Activated CD8-positive, alpha-beta memory T cell treated with anti-CD3 and anti-CD28 coated beads for 36 hours (primary cell): ENCODE data around the gene UPK3A. TPM values are rescaled to one million over a fixed set of nuclear protein-coding genes. Genes with fewer than 3 reads are reported as not detected.
"Not testable (repeated sequence)": the region's sequence is repeated elsewhere in the genome, so short reads cannot be mapped to it uniquely, and the experiment has no call there.

ENCODE experiments used
- CTCF ChIA-PET: fragments of 350-600 bp; sonication (Branson Sonifier 250); formaldehyde crosslinking; loops from one replicate; lab custom pipeline; 2021; ENCODE audit warnings: antibody characterized with exemption; lab: Charles Lee
- POLR2A ChIA-PET: fragments of 350-600 bp; sonication (Branson Sonifier 250); formaldehyde crosslinking; loops from one replicate; lab custom pipeline; 2021; ENCODE audit warnings: antibody characterized with exemption; lab: Charles Lee
- total RNA-seq, 2 experiments: library from RNA; stranded (reverse); gene quantifications; one replicate each; pipeline ENCODE4 v1.2.3, GENCODE V29; 2021

UPK3A gene
- total RNA-seq, 2 experiments from 2014 or later: not detected

GRCh38 chr22:45318558-45319323 is 34.0 kb downstream of the UPK3A start:
- CTCF ChIA-PET: interaction anchor here (0.7 kb wide), 1 partner anchor 657 kb away, joined by 3 read pairs; no protein-coding TSS in a partner anchor
- POLR2A ChIA-PET: no interaction called here

DNA sequence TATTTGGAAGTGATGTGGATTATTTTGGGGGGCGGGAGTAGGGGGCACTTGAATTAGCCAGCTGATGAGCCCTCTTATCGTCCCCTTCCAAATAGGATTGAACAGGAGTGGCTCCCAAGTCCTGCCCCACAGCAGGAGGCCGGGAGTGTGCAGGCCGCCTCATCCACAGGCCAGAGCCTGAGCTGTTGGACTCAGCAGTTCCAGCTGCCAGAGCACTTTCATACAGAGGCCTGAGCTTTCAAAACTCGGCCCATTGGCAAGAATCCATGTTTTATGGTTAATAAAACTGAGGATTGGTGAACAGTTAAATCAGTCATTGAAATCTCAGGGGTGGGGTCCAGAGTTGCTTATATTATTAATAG is 34.6 kb downstream of the UPK3A start:
- POLR2A ChIA-PET: no interaction called here
- CTCF ChIA-PET: interaction anchor here (0.7 kb wide), 1 partner anchor 657 kb away, joined by 3 read pairs; no protein-coding TSS in a partner anchor

DNA sequence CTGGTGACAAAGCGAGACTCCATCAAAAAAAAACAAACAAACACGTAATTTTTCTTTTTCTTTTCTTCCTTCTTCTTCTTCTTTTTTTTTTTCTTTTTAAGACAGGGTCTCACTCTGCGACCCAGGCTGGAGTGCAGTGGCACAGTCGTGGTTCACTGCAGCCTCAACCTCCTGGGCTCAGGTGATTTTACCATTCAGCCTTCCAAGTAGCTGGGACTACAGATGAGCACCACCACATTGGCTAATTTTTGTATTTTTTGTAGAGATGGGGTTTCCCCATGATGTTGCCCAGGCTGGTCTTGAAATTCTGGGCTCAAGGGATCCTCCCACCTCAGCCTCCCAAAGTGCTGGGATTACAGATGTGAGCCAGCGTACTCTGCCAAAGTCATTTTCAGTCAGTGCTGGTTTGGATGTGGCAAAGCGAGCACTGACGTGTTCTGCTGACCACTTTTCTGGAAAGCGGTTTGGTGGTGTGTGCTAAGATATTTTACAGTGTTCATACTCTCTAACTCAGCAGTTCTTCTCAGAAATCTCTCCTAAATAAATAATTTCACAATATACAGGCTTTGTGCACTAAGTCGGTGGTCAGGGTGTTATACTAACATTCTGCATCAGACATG is 35.7 kb downstream of the UPK3A start:
- ChIA-PET CTCF (no interaction called here), POLR2A (no interaction called here)

- POLR2A ChIA-PET: no interaction called here
These were observed 37.1 kb downstream of the UPK3A start for GRCh38 chr22:45321827-45322226.

GRCh38 chr22:45322873-45323525 is 38.2 kb downstream of the UPK3A start:
- CTCF ChIA-PET: no interaction called here
- POLR2A ChIA-PET: no interaction called here

More at GRCh38 chr22:45321827-45322226, 37.1 kb downstream of the UPK3A start:
- CTCF ChIA-PET: no interaction called here

DNA sequence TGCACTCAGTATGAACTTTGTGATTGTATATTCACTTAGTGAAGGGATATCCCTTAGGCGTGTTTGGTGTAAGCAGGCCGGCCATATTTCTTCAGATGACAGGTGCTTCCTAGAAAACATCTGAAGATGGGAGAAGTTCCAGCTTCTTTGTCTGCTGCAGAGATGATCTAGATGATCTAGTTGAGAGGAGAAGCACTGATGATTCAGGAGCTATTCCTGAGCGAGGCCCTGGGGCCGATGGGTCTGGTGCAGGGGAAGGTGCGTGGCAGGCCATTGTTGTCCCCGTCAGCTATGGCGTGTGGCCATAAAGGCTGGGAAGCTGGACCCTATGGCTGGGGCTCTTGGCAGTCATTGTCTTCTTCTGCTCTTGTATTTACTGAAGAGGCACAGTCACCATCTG is 38.9 kb downstream of the UPK3A start:
- ChIA-PET POLR2A (interaction anchor here (0.9 kb wide), 1 partner anchor 13 kb away, joined by 4 read pairs; the partner anchor contains the start of gene FAM118A), CTCF (no interaction called here)

DNA sequence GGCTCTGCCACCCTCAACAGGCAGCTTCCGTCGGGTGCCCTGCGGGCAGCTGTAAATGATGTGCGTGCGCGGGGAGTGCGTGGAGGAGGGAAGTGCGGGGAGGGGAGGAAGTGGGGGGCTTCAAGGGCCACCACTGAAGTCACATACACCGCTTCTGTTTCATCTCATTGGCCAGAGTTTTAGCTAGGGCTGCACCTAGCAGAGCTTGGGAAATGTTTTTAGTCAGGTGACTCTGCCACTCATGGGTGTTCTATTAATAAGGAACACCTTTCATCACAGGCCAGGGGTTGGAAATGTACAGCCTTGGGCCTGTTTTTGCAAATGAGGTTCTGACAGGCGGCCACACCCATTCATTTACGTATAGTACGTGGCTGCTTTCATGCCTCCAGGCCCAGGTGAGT is 39.6 kb downstream of the UPK3A start:
- ChIA-PET POLR2A (interaction anchor here (0.9 kb wide), 1 partner anchor 14 kb away, joined by 4 read pairs; the partner anchor contains the start of gene FAM118A), CTCF (no interaction called here)

GRCh38 chr22:45328261-45328660 is 43.5 kb downstream of the UPK3A start:
- CTCF ChIA-PET, POLR2A ChIA-PET: not testable (repeated sequence)

GRCh38 chr22:45328822-45329529 is 44.2 kb downstream of the UPK3A start:
- POLR2A ChIA-PET: no interaction called here
- CTCF ChIA-PET: no interaction called here

DNA sequence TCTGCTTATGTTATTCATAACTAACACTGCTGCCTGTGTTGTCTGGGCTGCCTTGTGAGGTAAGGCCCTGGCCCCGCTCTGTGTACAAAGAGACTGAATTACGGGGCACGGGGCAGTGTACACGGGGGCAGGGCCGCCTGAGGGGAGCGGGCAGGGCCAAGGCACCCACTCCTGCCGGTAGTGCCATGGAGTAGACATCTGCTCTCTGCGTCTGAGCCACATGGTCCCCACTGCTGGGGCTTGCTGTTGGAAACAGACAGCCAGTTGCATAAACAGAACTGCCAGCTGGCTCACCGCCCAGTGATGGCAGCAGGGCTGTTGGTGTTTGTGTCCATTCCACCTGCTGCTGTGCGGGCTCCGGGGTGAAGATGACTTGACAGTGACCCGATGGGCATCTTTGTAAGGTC is 44.8 kb downstream of the UPK3A start:
- CTCF ChIA-PET: no interaction called here
- POLR2A ChIA-PET: no interaction called here

DNA sequence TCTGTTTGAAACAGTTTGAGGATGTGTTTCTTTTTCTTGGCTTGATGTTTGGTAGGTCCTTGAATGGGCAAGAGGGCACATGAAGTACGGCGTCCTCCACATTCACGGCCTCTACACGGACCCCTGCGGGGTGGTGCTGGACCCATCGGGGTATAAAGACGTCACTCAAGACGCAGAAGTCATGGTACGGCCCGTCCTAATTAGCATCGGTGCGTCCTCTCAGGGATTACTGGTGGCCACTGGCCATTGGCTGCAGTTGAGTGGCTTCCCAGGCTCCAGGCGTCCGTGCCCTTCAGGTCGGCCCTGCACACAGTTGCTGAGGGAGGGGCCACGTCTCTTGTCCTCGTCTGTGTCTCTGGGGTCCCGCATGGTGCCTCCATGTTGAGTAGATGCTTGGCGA is 45.8 kb downstream of the UPK3A start:
- ChIA-PET POLR2A (no interaction called here), CTCF (no interaction called here)

GRCh38 chr22:45331486-45331885 is 46.7 kb downstream of the UPK3A start:
- ChIA-PET POLR2A (no interaction called here), CTCF (no interaction called here)

DNA sequence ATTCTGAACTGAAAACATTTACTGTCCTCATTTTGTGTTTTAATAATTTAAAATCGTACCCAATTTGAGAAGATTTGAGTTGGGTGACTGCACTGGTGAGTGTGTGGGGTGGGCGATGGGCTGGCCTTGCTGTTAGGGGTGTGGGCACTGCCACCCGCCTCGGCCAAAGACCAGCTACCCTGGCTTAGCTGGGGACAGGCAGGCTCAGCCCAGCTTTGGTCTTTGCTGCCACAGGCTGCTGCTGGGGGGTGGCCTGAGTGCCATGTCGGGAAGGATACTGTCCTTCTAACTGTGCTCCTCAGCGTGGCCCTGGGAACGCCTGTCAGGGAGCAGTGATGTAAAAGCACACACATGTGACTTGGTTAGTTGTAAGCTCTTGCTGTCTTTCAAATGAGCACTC is 47.3 kb downstream of the UPK3A start:
- ChIA-PET CTCF (no interaction called here), POLR2A (no interaction called here)

DNA sequence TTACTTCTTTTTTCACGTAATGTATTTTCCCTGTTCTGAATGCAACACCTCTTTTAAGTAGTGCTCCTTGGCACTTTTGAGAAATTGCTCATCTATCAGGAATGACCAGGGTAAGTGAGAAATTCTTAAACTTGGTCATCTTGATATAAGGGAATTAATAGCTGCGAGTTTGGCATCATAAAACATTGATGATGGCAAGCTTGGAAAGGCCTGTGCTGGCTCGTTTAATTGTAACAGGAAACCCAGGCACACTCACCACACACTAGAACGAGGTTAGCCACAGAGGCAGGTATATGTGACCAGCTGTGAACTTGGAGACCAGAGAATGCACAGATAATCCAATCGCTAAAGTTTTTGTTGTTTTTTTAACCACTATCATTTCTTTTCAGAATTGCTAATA is 49.3 kb downstream of the UPK3A start:
- POLR2A ChIA-PET: no interaction called here
- CTCF ChIA-PET: interaction anchor here (1.6 kb wide), 1 partner anchor 97 kb away, joined by 3 read pairs; no protein-coding TSS in a partner anchor

DNA sequence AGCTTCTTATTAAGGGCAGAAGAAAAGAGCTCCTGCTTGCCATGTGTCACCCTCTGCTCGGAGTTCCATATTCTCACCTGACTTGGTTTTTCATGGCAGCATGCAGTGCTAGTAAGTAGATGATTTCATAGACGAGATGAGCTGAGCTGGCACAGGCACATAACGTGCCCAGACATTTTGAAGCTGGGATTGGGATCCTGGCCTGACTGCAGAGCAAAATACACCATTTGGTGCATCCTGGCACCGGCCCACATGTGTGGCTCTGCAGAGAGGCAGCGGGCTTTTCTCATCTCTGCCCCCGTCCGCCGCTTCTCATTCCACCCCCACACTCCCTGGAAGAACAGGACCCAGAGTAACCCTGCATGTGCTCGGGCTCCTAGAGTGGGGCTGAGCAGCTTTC is 49.8 kb downstream of the UPK3A start:
- CTCF ChIA-PET: interaction anchor here (1.6 kb wide), 1 partner anchor 97 kb away, joined by 3 read pairs; no protein-coding TSS in a partner anchor
- POLR2A ChIA-PET: no interaction called here

GRCh38 chr22:45335021-45335818 is 50.5 kb downstream of the UPK3A start:
- ChIA-PET POLR2A (no interaction called here), CTCF (interaction anchor here (1.6 kb wide), 1 partner anchor 96 kb away, joined by 3 read pairs; no protein-coding TSS in a partner anchor)

GRCh38 chr22:45335854-45336522 is 51.2 kb downstream of the UPK3A start:
- ChIA-PET CTCF (no interaction called here), POLR2A (no interaction called here)

GRCh38 chr22:45336971-45337431 is 52.3 kb downstream of the UPK3A start:
- CTCF ChIA-PET: no interaction called here
- POLR2A ChIA-PET: no interaction called here
